NCI-H748 (cell line): Measurements from ENCODE around the gene THYN1.

Experiments used
- DNase-seq: peaks from one replicate; lab custom pipeline; 2025; ENCODE audit not compliant: unreplicated experiment; lab: John Stamatoyannopoulos, UW

THYN1 gene

GRCh38 chr11:134250675-134251074 lies 2.5 kb downstream of the THYN1 start:
- no peak for DNase-seq

GRCh38 chr11:134250246-134250645 lies 2.9 kb downstream of the THYN1 start:
- no peak for DNase-seq

- DNase-seq, result no peak
Observed at GRCh38 chr11:134248910-134249480, 4.2 kb downstream of the THYN1 start.

- DNase-seq, result no peak
Observed at GRCh38 chr11:134246678-134247077, 6.5 kb downstream of the THYN1 start.

- no peak for DNase-seq
Observed at GRCh38 chr11:134246100-134246499, 7.1 kb downstream of the THYN1 start.

GRCh38 chr11:134245434-134245833 lies 7.7 kb downstream of the THYN1 start:
- DNase-seq, result no peak

GRCh38 chr11:134244593-134244992 lies 8.6 kb downstream of the THYN1 start:
- DNase-seq, result no peak

GRCh38 chr11:134243913-134244312 lies 9.2 kb downstream of the THYN1 start:
- DNase-seq, result no peak

- no peak for DNase-seq
Observed at GRCh38 chr11:134242376-134242775, 10.8 kb downstream of the THYN1 start.

GRCh38 chr11:134240592-134240991 lies 12.6 kb downstream of the THYN1 start:
- DNase-seq, result no peak

- DNase-seq, result no peak
Observed at GRCh38 chr11:134238956-134239355, 14.2 kb downstream of the THYN1 start.

- DNase-seq, result no peak
Observed at GRCh38 chr11:134237557-134237922, 15.6 kb downstream of the THYN1 start.

- DNase-seq, result no peak
Observed at GRCh38 chr11:134236834-134237556, 16.2 kb downstream of the THYN1 start.

GRCh38 chr11:134235399-134235798 lies 17.8 kb downstream of the THYN1 start:
- no peak for DNase-seq

GRCh38 chr11:134233729-134234179 lies 19.4 kb downstream of the THYN1 start:
- DNase-seq, result no peak

- no peak for DNase-seq
Observed at GRCh38 chr11:134231958-134232659, 21.0 kb downstream of the THYN1 start.

GRCh38 chr11:134230339-134230738 lies 22.8 kb downstream of the THYN1 start:
- DNase-seq, result no peak

GRCh38 chr11:134229126-134229790 lies 23.9 kb downstream of the THYN1 start:
- no peak for DNase-seq

- DNase-seq, result no peak
Observed at GRCh38 chr11:134228625-134229024, 24.5 kb downstream of the THYN1 start.

GRCh38 chr11:134226806-134227325 lies 26.3 kb downstream of the THYN1 start:
- no peak for DNase-seq
